ENCODE measurements around the gene GIT2.

- no peak for TF ChIP-seq POLR2A (IDR thresholded peaks at IDR 0.05; ENCODE audit: low read length)
- TF ChIP-seq GATA1 (IDR thresholded peaks at IDR 0.05; ENCODE audit: low read depth, low read length), result no peak
These were observed 105.5 kb downstream of the GIT2 start for GRCh38 chr12:109890620-109891170.

Data from erythroblast (primary cell).